OCI-LY7 (cell line): ENCODE data around the gene BACH2. TPM values are rescaled to one million over a fixed set of nuclear protein-coding genes. Genes with fewer than 3 reads are reported as not detected.

Experiments used
- BruUV-seq: library from RNA; stranded (reverse); fragments of 400-500 nt; replicated peaks from 2 replicates; lab custom pipeline; 2021; lab: Mats Ljungman, UMichigan
- CTCF ChIA-PET: fragments of 300-600 bp; sonication (Branson Sonifier 250); formaldehyde crosslinking; loops from one replicate; lab custom pipeline; 2022; ENCODE audit warnings: antibody characterized with exemption; ENCODE audit not compliant: unreplicated experiment; lab: Charles Lee
- POLR2A ChIA-PET: fragments of 300-600 bp; sonication (Branson Sonifier 250); formaldehyde crosslinking; loops from one replicate; lab custom pipeline; 2022; ENCODE audit warnings: antibody characterized with exemption; lab: Charles Lee
- DNase-seq: peaks from one replicate; pipeline ENCODE4 v3.0.0-alpha.2; 2015; ENCODE audit warnings: low spot score
- H2AFZ ChIP-seq: fragments of 200-600 bp; sonication (generic), shearing (Covaris generic); 2 replicates; pipeline ENCODE4 v1.6.1; 2014; ENCODE audit warnings: mild to moderate bottlenecking, antibody characterized with exemption, low read length, moderate library complexity
- H3K27ac ChIP-seq: fragments of 200-600 bp; sonication (generic); 2 replicates; pipeline ENCODE4 v1.5.1; 2014; ENCODE audit warnings: mixed run types, low read depth, mild to moderate bottlenecking, moderate library complexity, low read length, inconsistent platforms; ENCODE audit not compliant: poor library complexity, severe bottlenecking
- H3K36me3 ChIP-seq: fragments of 200-600 bp; sonication (generic); 2 replicates; pipeline ENCODE4 v1.6.1; 2014; ENCODE audit warnings: mild to moderate bottlenecking, antibody characterized with exemption, low read length, moderate library complexity, mixed read lengths; ENCODE audit not compliant: insufficient read depth
- H3K4me1 ChIP-seq: fragments of 200-600 bp; sonication (generic); 2 replicates; pipeline ENCODE4 v1.5.1; 2014; ENCODE audit warnings: mild to moderate bottlenecking, low read length; ENCODE audit not compliant: insufficient read depth, poor library complexity, severe bottlenecking
- H3K4me2 ChIP-seq: fragments of 200-600 bp; sonication (generic); 2 replicates; pipeline ENCODE4 v1.6.1; 2014; ENCODE audit warnings: mild to moderate bottlenecking, low read length
- H3K4me3 ChIP-seq: fragments of 200-600 bp; sonication (generic); 2 replicates; pipeline ENCODE4 v1.5.1; 2014; ENCODE audit warnings: mild to moderate bottlenecking, low read depth, low read length; ENCODE audit not compliant: poor library complexity, severe bottlenecking
- H3K79me2 ChIP-seq: fragments of 200-600 bp; sonication (generic); 2 replicates; pipeline ENCODE4 v1.6.1; 2016; ENCODE audit warnings: low read depth, mild to moderate bottlenecking, low read length, moderate library complexity, mixed read lengths; ENCODE audit not compliant: insufficient read depth
- H3K9me2 ChIP-seq: fragments of 200-600 bp; sonication (generic); 2 replicates; pipeline ENCODE4 v1.6.1; 2016; ENCODE audit warnings: mild to moderate bottlenecking, low read length, mixed read lengths; ENCODE audit not compliant: insufficient read depth
- H3K9me3 ChIP-seq: fragments of 200-600 bp; sonication (generic); 2 replicates; pipeline ENCODE4 v1.6.1; 2014; ENCODE audit warnings: mild to moderate bottlenecking, mixed run types, low read length, mixed read lengths
- H4K20me1 ChIP-seq: fragments of 200-600 bp; sonication (generic); 2 replicates; pipeline ENCODE4 v1.6.1; 2014; ENCODE audit warnings: mild to moderate bottlenecking, antibody characterized with exemption, low read length, moderate library complexity, mixed read lengths; ENCODE audit not compliant: insufficient read depth
- CTCF ChIP-seq: fragments of 200-600 bp; sonication (generic); conservative IDR thresholded peaks from 2 replicates; pipeline ENCODE4 v1.5.1; 2014; ENCODE audit warnings: mild to moderate bottlenecking, antibody characterized with exemption, low read length, moderate library complexity, mixed read lengths
- EZH2phosphoT487 ChIP-seq: fragments of 200-600 bp; sonication (generic); IDR thresholded peaks from 2 replicates; pipeline ENCODE4 v1.6.1; 2018; ENCODE audit warnings: low read depth, borderline replicate concordance, mild to moderate bottlenecking, mixed run types, antibody characterized with exemption, low read length, moderate library complexity, mixed read lengths
- intact Hi-C: fragments of 100-400 bp; cut with micrococcal nuclease; formaldehyde crosslinking; loops from one replicate; pipeline ENCODE4 v1.10.0; 2022; ENCODE audit not compliant: unreplicated experiment
- total RNA-seq, 2 experiments: library from RNA; depleted of rRNA in 1 of 2; stranded (reverse); fragments of >200 nt in 1 of 2; shearing (Covaris generic) in 1 of 2; gene quantifications; 2 replicates each; pipeline ENCODE4 v1.2.3, GENCODE V29; 2014 to 2022

The BACH2 gene
- total RNA-seq, 2 experiments from 2014 or later, result 92.0 to 163 TPM

- H2AFZ ChIP-seq, result no peak overlapping the region
- CTCF ChIA-PET, result no interaction called here
- H3K4me3 ChIP-seq, result no peak overlapping the region
- peaks cover 100% of the 10 kb centered on the region for H3K36me3 ChIP-seq
- H3K9me2 ChIP-seq, result no peaks in the 10 kb centered on the region
- peaks cover 17% of the 10 kb centered on the region; the same call in 1 of the 2 replicates for H3K9me3 ChIP-seq
- peaks cover 98% of the 10 kb centered on the region for H3K79me2 ChIP-seq
- TF ChIP-seq EZH2phosphoT487 (no peak), CTCF (no peak)
- BruUV-seq, result no TSS peak
- H3K27ac ChIP-seq, result no peak overlapping the region
- peaks cover 15% of the 10 kb centered on the region; the same call in 1 of the 2 replicates for H4K20me1 ChIP-seq
- intact Hi-C loops, result no loop called here
- POLR2A ChIA-PET, result no interaction called here
- peaks cover 19% of the 10 kb centered on the region for H3K4me1 ChIP-seq
- no peak overlapping the region for H3K4me2 ChIP-seq
- DNase-seq, result no peak
These were observed 34.8 kb downstream of the BACH2 start for GRCh38 chr6:90261801-90262200.

- Histone ChIP-seq H3K4me2 (no peak overlapping the region), H3K4me3 (no peak overlapping the region), H3K4me1 (peaks cover 48% of the 10 kb centered on the region), H3K27ac (no peak overlapping the region), H3K9me3 (peaks cover 24% of the 10 kb centered on the region; the same call in 1 of the 2 replicates), H3K9me2 (no peaks in the 10 kb centered on the region), H3K79me2 (peaks cover 98% of the 10 kb centered on the region), H4K20me1 (no peaks in the 10 kb centered on the region), H3K36me3 (peaks cover 95% of the 10 kb centered on the region), H2AFZ (no peak overlapping the region)
- TF ChIP-seq EZH2phosphoT487 (no peak), CTCF (no peak)
- intact Hi-C loops, result loop anchor here (10.0 kb wide), 1 partner anchor 1753 kb away; no protein-coding TSS in a partner anchor
- BruUV-seq, result no TSS peak
- ChIA-PET CTCF (no interaction called here), POLR2A (no interaction called here)
- no peak for DNase-seq
These were observed 39.2 kb downstream of the BACH2 start for GRCh38 chr6:90257486-90257738.

GRCh38 chr6:90256698-90257485 is 39.8 kb downstream of the BACH2 start:
- Histone ChIP-seq H3K4me1 (peaks cover 53% of the 10 kb centered on the region), H3K4me2 (no peak overlapping the region), H3K9me3 (peaks cover 24% of the 10 kb centered on the region; the same call in 1 of the 2 replicates), H2AFZ (no peak overlapping the region), H3K27ac (no peak overlapping the region), H3K9me2 (no peaks in the 10 kb centered on the region), H3K36me3 (peaks cover 92% of the 10 kb centered on the region), H3K4me3 (no peak overlapping the region), H4K20me1 (no peaks in the 10 kb centered on the region), H3K79me2 (peaks cover 98% of the 10 kb centered on the region)
- TF ChIP-seq CTCF, result no peak
- TF ChIP-seq EZH2phosphoT487, result no peak
- CTCF ChIA-PET, result no interaction called here
- intact Hi-C loops, result loop anchor here (10.0 kb wide), 1 partner anchor 1752 kb away; no protein-coding TSS in a partner anchor
- POLR2A ChIA-PET, result no interaction called here
- no TSS peak for BruUV-seq
- DNase-seq, result no peak
